ENCODE measurements around the gene RNF121. TPM values are rescaled to one million over a fixed set of nuclear protein-coding genes. Genes with fewer than 3 reads are reported as not detected.
"Not testable (repeated sequence)": the region's sequence is repeated elsewhere in the genome, so short reads cannot be mapped to it uniquely, and the experiment has no call there.

RNF121 gene
- polyA plus RNA-seq, 2 donors, result 9.6 to 15.2 TPM

DNA sequence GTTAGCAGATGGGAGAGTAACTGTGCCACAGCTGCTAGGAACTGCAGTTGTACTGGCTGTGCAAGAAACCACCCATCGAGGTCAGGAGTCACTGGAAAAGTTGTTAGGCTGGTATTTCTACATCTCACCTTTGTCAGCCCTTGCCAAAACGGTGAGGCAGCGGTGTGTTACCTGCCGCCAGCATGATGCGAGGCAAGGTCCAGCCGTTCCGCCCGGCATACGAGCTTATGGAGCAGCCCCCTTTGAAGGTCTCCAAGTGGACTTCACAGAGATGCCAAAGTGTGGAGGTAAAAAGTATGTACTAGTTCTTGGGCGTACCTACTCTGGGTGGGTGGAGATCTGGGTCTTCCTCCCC, 16.9 kb upstream of the RNF121 start:
- 54 to 72% methylated on average over 10 of the region's 10 CpGs for WGBS, 2 donors
- H3K4me1 ChIP-seq (ENCODE audit: control insufficient read depth in 2 of 2, insufficient read depth in 2 of 2, low read length in 1 of 2); H3K4me3 ChIP-seq (ENCODE audit: low read depth in 1 of 2, low read length in 2 of 2); H3K9me3 ChIP-seq (ENCODE audit: control insufficient read depth in 2 of 2, insufficient read depth in 1 of 2, low read depth in 1 of 2, low read length in 1 of 2); H3K36me3 ChIP-seq (ENCODE audit: control insufficient read depth in 2 of 2, insufficient read depth in 2 of 2, low read length in 1 of 2); H3K27ac ChIP-seq (ENCODE audit: low read depth in 2 of 2, low read length in 1 of 2); H3K27me3 ChIP-seq (ENCODE audit: control insufficient read depth in 1 of 2, insufficient read depth in 2 of 2, low read length in 2 of 2): not testable (repeated sequence)

DNA sequence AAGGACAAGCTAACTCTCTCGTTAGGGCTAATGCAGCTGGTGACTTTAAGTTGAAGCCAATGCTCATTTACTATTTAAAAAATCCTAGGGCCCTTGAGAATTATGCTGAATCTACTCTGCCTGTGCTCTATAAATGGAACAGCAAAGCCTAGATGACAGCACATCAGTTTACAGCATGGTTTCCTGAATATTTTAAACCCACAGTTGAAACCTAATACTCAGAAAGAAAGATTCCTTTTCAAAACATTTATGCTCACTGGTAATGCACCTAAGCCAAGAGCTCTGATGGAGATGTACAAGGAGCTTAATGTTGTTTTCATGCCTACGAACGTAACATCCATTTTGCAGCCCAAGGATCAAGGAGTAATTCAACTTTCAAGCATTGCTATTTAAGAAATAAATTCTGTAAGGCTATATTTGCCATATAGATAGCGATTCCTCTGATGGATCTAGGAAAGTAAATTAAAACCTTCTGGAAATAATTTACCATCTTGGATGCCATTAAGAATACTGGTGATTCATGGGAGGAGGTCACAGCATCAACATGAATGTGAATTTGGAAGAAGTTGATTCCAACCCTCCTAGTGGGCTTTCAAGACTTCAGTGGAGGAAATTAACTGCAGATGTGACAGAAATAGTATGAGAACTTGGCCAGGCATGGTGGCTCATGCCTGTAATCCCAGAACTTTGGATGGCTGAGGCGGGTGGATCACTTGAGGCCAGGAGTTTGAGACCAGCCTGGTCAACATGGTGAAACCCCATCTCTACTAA, 14.9 kb upstream of the RNF121 start:
- Histone ChIP-seq H3K27ac (ENCODE audit: low read depth in 2 of 2, low read length in 1 of 2) (no peak overlapping the region), H3K36me3 (ENCODE audit: control insufficient read depth in 2 of 2, insufficient read depth in 2 of 2, low read length in 1 of 2) (peaks cover 10 to 14% of the 10 kb centered on the region in 2 donors), H3K9me3 (ENCODE audit: control insufficient read depth in 2 of 2, insufficient read depth in 1 of 2, low read depth in 1 of 2, low read length in 1 of 2) (no peaks in the 10 kb centered on the region), H3K4me1 (ENCODE audit: control insufficient read depth in 2 of 2, insufficient read depth in 2 of 2, low read length in 1 of 2) (no peaks in the 10 kb centered on the region), H3K27me3 (ENCODE audit: control insufficient read depth in 1 of 2, insufficient read depth in 2 of 2, low read length in 2 of 2) (no peaks in the 10 kb centered on the region), H3K4me3 (ENCODE audit: low read depth in 1 of 2, low read length in 2 of 2) (no peak overlapping the region)
- 87 to 93% methylated on average over 5 of the region's 5 CpGs for WGBS, 2 donors

DNA sequence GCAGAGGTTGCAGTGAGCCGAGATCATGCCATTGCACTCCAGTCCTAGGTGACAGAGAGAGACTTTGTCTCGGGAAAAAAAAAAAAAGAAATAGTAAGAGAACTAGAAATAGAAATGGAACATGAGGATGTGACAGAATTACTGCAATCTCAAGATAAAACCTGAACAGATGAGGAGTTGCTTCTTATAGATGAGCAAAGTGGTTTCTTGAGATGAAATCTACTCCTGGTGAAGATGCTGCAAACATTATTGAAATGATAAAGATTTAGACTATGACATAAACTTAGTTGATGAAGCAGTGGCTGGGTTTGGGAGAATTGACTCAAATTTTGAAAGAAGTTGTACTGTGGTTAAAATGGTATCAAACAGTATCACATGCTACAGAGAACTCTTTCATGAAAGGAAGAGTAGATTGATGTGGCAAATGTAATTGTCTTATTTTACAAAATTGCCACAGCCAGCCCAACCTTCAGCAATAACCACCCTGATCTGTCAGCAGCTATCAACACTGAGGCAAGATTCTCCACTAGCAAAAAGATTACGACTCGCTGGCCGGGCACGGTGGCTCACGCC, 14.1 kb upstream of the RNF121 start:
- H3K4me3 ChIP-seq (ENCODE audit: low read depth in 1 of 2, low read length in 2 of 2), result no peak overlapping the region
- H3K27me3 ChIP-seq (ENCODE audit: control insufficient read depth in 1 of 2, insufficient read depth in 2 of 2, low read length in 2 of 2), result no peaks in the 10 kb centered on the region
- H3K4me1 ChIP-seq (ENCODE audit: control insufficient read depth in 2 of 2, insufficient read depth in 2 of 2, low read length in 1 of 2), result no peaks in the 10 kb centered on the region
- no peak overlapping the region for H3K27ac ChIP-seq (ENCODE audit: low read depth in 2 of 2, low read length in 1 of 2)
- no peaks in the 10 kb centered on the region for H3K9me3 ChIP-seq (ENCODE audit: control insufficient read depth in 2 of 2, insufficient read depth in 1 of 2, low read depth in 1 of 2, low read length in 1 of 2)
- 90 to 95% methylated on average over 7 of the region's 7 CpGs for WGBS, 2 donors
- peaks cover 10 to 14% of the 10 kb centered on the region in 2 donors for H3K36me3 ChIP-seq (ENCODE audit: control insufficient read depth in 2 of 2, insufficient read depth in 2 of 2, low read length in 1 of 2)

DNA sequence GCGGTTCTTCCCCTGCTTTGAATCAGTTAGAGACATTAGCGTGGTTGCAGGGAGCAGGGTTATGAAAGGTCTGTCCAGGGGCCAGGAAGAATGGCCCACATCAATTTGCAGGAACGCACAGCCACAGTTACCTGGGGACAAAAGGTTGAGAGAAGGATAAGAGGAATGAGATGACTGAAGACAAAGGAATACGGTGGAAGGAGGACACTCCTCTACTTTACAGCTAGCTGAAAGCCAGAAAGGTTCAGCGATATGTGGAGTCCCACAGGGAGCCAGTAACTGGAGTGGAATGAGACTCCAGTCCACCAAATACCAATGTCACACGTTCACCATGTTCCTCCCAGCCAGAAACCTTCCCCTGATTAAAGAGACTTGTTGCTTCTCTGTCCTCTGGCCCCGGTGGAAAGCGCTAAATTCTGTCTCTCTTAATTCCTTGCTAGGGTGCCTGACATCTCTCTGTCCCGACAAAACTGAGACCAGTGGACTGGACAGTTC, 11.2 kb upstream of the RNF121 start:
- WGBS, 2 donors, result 91 to 95% methylated on average over 9 of the region's 9 CpGs
- no peak overlapping the region for H3K27ac ChIP-seq (ENCODE audit: low read depth in 2 of 2, low read length in 1 of 2)
- no peaks in the 10 kb centered on the region for H3K9me3 ChIP-seq (ENCODE audit: control insufficient read depth in 2 of 2, insufficient read depth in 1 of 2, low read depth in 1 of 2, low read length in 1 of 2)
- H3K27me3 ChIP-seq (ENCODE audit: control insufficient read depth in 1 of 2, insufficient read depth in 2 of 2, low read length in 2 of 2), result no peaks in the 10 kb centered on the region
- peaks cover 8 to 14% of the 10 kb centered on the region in 2 donors for H3K36me3 ChIP-seq (ENCODE audit: control insufficient read depth in 2 of 2, insufficient read depth in 2 of 2, low read length in 1 of 2)
- no peak overlapping the region for H3K4me3 ChIP-seq (ENCODE audit: low read depth in 1 of 2, low read length in 2 of 2)
- no peaks in the 10 kb centered on the region for H3K4me1 ChIP-seq (ENCODE audit: control insufficient read depth in 2 of 2, insufficient read depth in 2 of 2, low read length in 1 of 2)

DNA sequence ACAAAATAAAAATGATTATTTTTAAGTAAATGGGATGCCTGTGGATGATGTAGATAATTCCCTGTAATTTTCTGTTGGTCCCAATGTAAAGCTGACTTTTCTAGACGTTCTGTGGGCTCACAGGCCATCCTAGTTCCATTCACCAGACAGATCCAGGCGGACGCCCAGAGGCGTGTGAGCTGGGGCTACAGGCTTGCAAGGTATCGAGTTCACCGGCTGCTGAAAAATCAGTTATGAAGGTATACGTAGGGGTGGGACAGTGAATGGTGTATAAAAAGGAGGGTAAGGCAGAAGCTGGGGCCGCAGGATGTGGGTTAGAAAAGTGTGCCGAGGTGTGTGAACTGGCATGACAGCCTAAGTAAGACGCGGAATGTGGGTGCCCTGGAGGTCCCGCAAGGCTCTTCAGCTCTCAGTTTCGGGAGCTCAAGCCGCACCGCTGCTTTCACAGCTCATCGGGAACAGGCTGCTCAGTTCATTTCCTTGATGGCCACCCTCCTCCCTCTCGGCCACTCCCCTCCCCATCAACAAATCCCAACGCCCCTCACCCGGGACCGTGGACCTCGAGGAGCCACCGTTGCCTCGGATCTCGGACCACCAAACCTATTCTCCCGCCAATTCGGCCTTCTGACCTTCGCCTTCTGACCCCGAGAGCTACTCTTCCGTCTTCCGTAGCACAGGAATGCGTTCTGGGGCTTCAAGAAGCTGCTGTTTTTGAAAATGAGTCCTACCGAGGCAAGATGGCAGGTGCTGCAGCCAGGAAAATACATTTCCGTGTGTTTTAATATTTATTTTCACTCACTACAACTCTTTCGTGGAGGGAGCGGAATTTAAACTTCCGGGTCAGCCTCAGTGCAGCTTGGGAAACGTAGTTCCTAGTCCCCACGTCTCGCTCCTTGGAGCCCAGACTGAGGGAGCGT, 768 bp upstream of the RNF121 start, which contains the start of gene XNDC1N:
XNDC1N (minus strand) TSS at position 775 of the 917 bp plus-strand sequence. CDS start 5,241 bp downstream, outside the sequence.
- Histone ChIP-seq H3K9me3 (ENCODE audit: control insufficient read depth in 2 of 2, insufficient read depth in 1 of 2, low read depth in 1 of 2, low read length in 1 of 2) (no peaks in the 10 kb centered on the region), H3K36me3 (ENCODE audit: control insufficient read depth in 2 of 2, insufficient read depth in 2 of 2, low read length in 1 of 2) (no peaks in the 10 kb centered on the region), H3K4me3 (ENCODE audit: low read depth in 1 of 2, low read length in 2 of 2) (peak within 1 kb of the TSS; percentile 77 to 96), H3K27ac (ENCODE audit: low read depth in 2 of 2, low read length in 1 of 2) (peak within 1 kb of the TSS; percentile 88 to 98), H3K27me3 (ENCODE audit: control insufficient read depth in 1 of 2, insufficient read depth in 2 of 2, low read length in 2 of 2) (no peaks in the 10 kb centered on the region), H3K4me1 (ENCODE audit: control insufficient read depth in 2 of 2, insufficient read depth in 2 of 2, low read length in 1 of 2) (peaks cover 0 to 7% of the 10 kb centered on the region in 2 donors)
- WGBS, 2 donors, result 1% methylated on average over 40 of the region's 40 CpGs

DNA sequence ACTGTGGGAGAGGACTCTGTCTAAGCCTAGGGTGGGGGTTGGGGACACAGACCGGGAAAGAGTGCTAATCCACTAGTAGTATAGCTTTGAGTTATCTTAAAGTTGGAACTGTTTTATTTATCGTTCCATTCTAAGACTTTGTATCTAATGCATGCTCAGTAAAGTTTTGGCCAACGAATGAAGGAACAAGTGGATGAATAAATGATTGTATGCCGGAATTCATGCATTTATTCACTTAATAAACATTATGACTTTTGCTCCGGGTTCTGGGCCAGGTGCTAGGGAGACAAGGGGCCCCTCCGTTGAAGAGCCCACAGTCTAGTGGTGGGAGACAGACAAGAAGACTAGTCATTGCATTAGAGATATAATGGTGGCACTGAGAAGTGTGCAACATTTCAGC, 645 bp downstream of the RNF121 start:
- H3K4me3 ChIP-seq (ENCODE audit: low read depth in 1 of 2, low read length in 2 of 2), result peak overlapping the region; percentile 77 to 96
- 5% methylated on average over 6 of the region's 6 CpGs for WGBS, 2 donors
- peak overlapping the region in 1 of 2 donors; percentile 88 for H3K27ac ChIP-seq (ENCODE audit: low read depth in 2 of 2, low read length in 1 of 2)
- H3K36me3 ChIP-seq (ENCODE audit: control insufficient read depth in 2 of 2, insufficient read depth in 2 of 2, low read length in 1 of 2), result no peaks in the 10 kb centered on the region
- peaks cover 0 to 7% of the 10 kb centered on the region in 2 donors for H3K4me1 ChIP-seq (ENCODE audit: control insufficient read depth in 2 of 2, insufficient read depth in 2 of 2, low read length in 1 of 2)
- H3K27me3 ChIP-seq (ENCODE audit: control insufficient read depth in 1 of 2, insufficient read depth in 2 of 2, low read length in 2 of 2), result no peaks in the 10 kb centered on the region
- H3K9me3 ChIP-seq (ENCODE audit: control insufficient read depth in 2 of 2, insufficient read depth in 1 of 2, low read depth in 1 of 2, low read length in 1 of 2), result no peaks in the 10 kb centered on the region

DNA sequence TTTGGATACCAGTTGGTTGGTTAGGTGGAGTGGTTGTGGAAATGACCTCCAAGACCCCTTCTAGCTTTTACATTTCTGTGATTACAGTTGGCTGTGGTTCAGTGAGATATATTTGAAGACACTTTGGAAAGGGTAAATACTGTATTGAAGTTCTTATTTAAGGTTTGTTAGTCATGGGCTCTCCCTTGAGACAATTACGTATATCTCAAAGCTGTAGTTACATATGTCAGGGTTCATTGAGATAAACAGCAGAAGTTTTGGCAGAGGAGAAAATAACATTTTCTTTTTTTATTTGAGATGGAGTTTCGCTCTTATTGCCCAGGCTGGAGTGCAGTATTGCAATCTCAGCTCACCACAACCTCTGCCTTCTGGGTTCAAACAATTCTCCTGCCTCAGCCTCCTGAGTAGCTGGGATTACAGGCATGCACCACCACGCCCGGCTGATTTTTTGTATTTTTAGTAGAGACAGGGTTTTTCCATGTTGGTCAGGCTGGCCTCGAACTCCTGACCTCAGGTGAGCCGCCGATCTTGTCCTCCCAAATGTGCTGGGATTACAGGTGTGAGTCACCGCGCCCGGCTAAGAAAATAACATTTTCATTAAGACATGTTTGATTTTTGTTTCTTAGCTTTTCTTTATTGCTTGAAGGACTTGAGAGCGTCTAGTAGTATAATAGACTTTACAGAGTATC, 1.9 kb downstream of the RNF121 start:
- no peak overlapping the region for H3K27ac ChIP-seq (ENCODE audit: low read depth in 2 of 2, low read length in 1 of 2)
- no peaks in the 10 kb centered on the region for H3K9me3 ChIP-seq (ENCODE audit: control insufficient read depth in 2 of 2, insufficient read depth in 1 of 2, low read depth in 1 of 2, low read length in 1 of 2)
- H3K4me3 ChIP-seq (ENCODE audit: low read depth in 1 of 2, low read length in 2 of 2), result no peak overlapping the region
- no peaks in the 10 kb centered on the region for H3K36me3 ChIP-seq (ENCODE audit: control insufficient read depth in 2 of 2, insufficient read depth in 2 of 2, low read length in 1 of 2)
- 70% methylated on average over 11 of the region's 11 CpGs for WGBS, 2 donors
- no peaks in the 10 kb centered on the region for H3K27me3 ChIP-seq (ENCODE audit: control insufficient read depth in 1 of 2, insufficient read depth in 2 of 2, low read length in 2 of 2)
- peaks cover 0 to 7% of the 10 kb centered on the region in 2 donors for H3K4me1 ChIP-seq (ENCODE audit: control insufficient read depth in 2 of 2, insufficient read depth in 2 of 2, low read length in 1 of 2)

DNA sequence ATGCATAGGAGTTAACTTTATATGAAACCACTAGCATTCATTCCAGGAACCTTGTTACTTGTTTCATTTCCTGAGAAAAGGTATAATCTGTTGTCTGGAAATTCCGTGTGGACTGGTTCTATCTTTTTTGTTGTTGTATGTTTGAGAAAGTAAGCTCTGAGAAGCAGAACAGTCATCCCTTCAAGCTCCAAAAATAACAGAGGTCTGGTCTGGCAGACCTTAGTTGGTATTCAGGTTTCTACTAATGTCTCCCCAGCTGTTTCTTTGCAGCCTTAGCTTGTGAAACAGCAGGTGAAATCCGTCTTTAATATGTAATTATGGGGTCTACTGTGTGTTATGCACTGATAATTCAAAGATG, 2.4 kb downstream of the RNF121 start:
- H3K27me3 ChIP-seq (ENCODE audit: control insufficient read depth in 1 of 2, insufficient read depth in 2 of 2, low read length in 2 of 2), result no peaks in the 10 kb centered on the region
- H3K27ac ChIP-seq (ENCODE audit: low read depth in 2 of 2, low read length in 1 of 2), result no peak overlapping the region
- H3K36me3 ChIP-seq (ENCODE audit: control insufficient read depth in 2 of 2, insufficient read depth in 2 of 2, low read length in 1 of 2), result no peaks in the 10 kb centered on the region
- H3K4me3 ChIP-seq (ENCODE audit: low read depth in 1 of 2, low read length in 2 of 2), result no peak overlapping the region
- H3K9me3 ChIP-seq (ENCODE audit: control insufficient read depth in 2 of 2, insufficient read depth in 1 of 2, low read depth in 1 of 2, low read length in 1 of 2), result no peaks in the 10 kb centered on the region
- 50 to 67% methylated on average over 2 of the region's 2 CpGs for WGBS, 2 donors
- H3K4me1 ChIP-seq (ENCODE audit: control insufficient read depth in 2 of 2, insufficient read depth in 2 of 2, low read length in 1 of 2), result peaks cover 0 to 7% of the 10 kb centered on the region in 2 donors

All from esophagus (tissue), 2 donors.